ENCODE results near the gene PDGFRA. TPM values are rescaled to one million over a fixed set of nuclear protein-coding genes. Genes with fewer than 3 reads are reported as not detected.

PDGFRA gene
- total RNA-seq, 4 donors from 2014 or later, result 20.6 to 190 (median 65.5) TPM

- 67 to 69% methylated on average over 2 of the region's 2 CpGs for WGBS, 2 donors (ENCODE audit: low coverage in 1 of 2)
- no peak overlapping the region for H3K4me3 ChIP-seq
- TF ChIP-seq CTCF (IDR thresholded peaks at IDR 0.05) (no peak), POLR2AphosphoS5 (IDR thresholded peaks at IDR 0.05) (no peak), EP300 (IDR thresholded peaks at IDR 0.05; ENCODE audit: low read depth) (no peak), POLR2A (IDR thresholded peaks at IDR 0.05) (no peak)
- H3K9me3 ChIP-seq, result no peaks in the 10 kb centered on the region
- peaks cover 0 to 7% (median 0%) of the 10 kb centered on the region in 4 donors for H3K4me1 ChIP-seq
- H3K27me3 ChIP-seq, result peaks cover 6% of the 10 kb centered on the region
- in situ Hi-C loops (cut with MboI; ENCODE audit: low pct_ligation_motif_present in 1 of 4, low pct_unique_long_range_greater_than_20kb in 1 of 4, low sequenced_read_pairs in 3 of 4), result no loop called here
- H3K27ac ChIP-seq, result no peak overlapping the region
- no peak for DNase-seq
- intact Hi-C loops (cut with DNase I; ENCODE audit: low total_unique reads), result no loop called here
- no peaks in the 10 kb centered on the region for H3K36me3 ChIP-seq
Observed at GRCh38 chr4:54278216-54278615, 49.1 kb downstream of the PDGFRA start.

GRCh38 chr4:54281054-54281766, 52.1 kb downstream of the PDGFRA start:
- intact Hi-C loops (cut with DNase I; ENCODE audit: low total_unique reads) (no loop called here), in situ Hi-C loops (cut with MboI; ENCODE audit: low pct_ligation_motif_present in 1 of 4, low pct_unique_long_range_greater_than_20kb in 1 of 4, low sequenced_read_pairs in 3 of 4) (no loop called here)
- Histone ChIP-seq H3K27ac (peak overlapping the region in 3 of 4 donors; percentile 41 to 49 (median 49)), H3K4me3 (no peak overlapping the region), H3K36me3 (no peaks in the 10 kb centered on the region), H3K9me3 (peaks cover 0 to 6% of the 10 kb centered on the region in 2 donors), H3K27me3 (peaks cover 6% of the 10 kb centered on the region), H3K4me1 (peaks cover 0 to 7% (median 0%) of the 10 kb centered on the region in 4 donors)
- TF ChIP-seq POLR2AphosphoS5 (IDR thresholded peaks at IDR 0.05), result peak in 2 of 3 donors; percentile 29 to 35
- TF ChIP-seq EP300 (IDR thresholded peaks at IDR 0.05; ENCODE audit: low read depth), result no peak
- 50 to 54% methylated on average over 4 to 6 of the region's 6 CpGs for WGBS, 2 donors (ENCODE audit: low coverage in 1 of 2)
- DNase-seq, result peak; percentile 29

GRCh38 chr4:54282837-54283236, 53.7 kb downstream of the PDGFRA start:
- peaks cover 0 to 6% of the 10 kb centered on the region in 2 donors for H3K9me3 ChIP-seq
- no peak overlapping the region for H3K4me3 ChIP-seq
- H3K36me3 ChIP-seq, result no peaks in the 10 kb centered on the region
- intact Hi-C loops (cut with DNase I; ENCODE audit: low total_unique reads), result no loop called here
- H3K27me3 ChIP-seq, result no peaks in the 10 kb centered on the region
- WGBS, 2 donors (ENCODE audit: low coverage in 1 of 2), result 69% methylated on average over 4 of the region's 4 CpGs; no CpG with 5 or more reads in 1 of the 2 donors
- in situ Hi-C loops (cut with MboI; ENCODE audit: low pct_ligation_motif_present in 1 of 4, low pct_unique_long_range_greater_than_20kb in 1 of 4, low sequenced_read_pairs in 3 of 4), result no loop called here
- DNase-seq, result no peak
- no peak overlapping the region for H3K27ac ChIP-seq
- TF ChIP-seq POLR2AphosphoS5 (IDR thresholded peaks at IDR 0.05) (no peak), CTCF (IDR thresholded peaks at IDR 0.05) (no peak), POLR2A (IDR thresholded peaks at IDR 0.05) (no peak), EP300 (IDR thresholded peaks at IDR 0.05; ENCODE audit: low read depth) (no peak)
- peaks cover 0 to 7% (median 0%) of the 10 kb centered on the region in 4 donors for H3K4me1 ChIP-seq

GRCh38 chr4:54289316-54289715, 60.2 kb downstream of the PDGFRA start:
- Histone ChIP-seq H3K27me3 (no peaks in the 10 kb centered on the region), H3K36me3 (no peaks in the 10 kb centered on the region), H3K27ac (no peak overlapping the region), H3K4me3 (no peak overlapping the region), H3K9me3 (no peaks in the 10 kb centered on the region), H3K4me1 (no peaks in the 10 kb centered on the region)
- intact Hi-C loops (cut with DNase I; ENCODE audit: low total_unique reads), result no loop called here
- in situ Hi-C loops (cut with MboI; ENCODE audit: low pct_ligation_motif_present in 1 of 4, low pct_unique_long_range_greater_than_20kb in 1 of 4, low sequenced_read_pairs in 3 of 4), result no loop called here
- TF ChIP-seq CTCF (IDR thresholded peaks at IDR 0.05) (no peak), EP300 (IDR thresholded peaks at IDR 0.05; ENCODE audit: low read depth) (no peak), POLR2A (IDR thresholded peaks at IDR 0.05) (no peak), POLR2AphosphoS5 (IDR thresholded peaks at IDR 0.05) (no peak)
- 77 to 100% methylated on average over 1 to 2 of the region's 2 CpGs for WGBS, 2 donors (ENCODE audit: low coverage in 1 of 2)
- DNase-seq, result no peak

Measured in transverse colon (tissue), 4 donors.